Right kidney (tissue), 9 donors: ENCODE measurements around the gene HCRTR2.
"Not testable (repeated sequence)": the region's sequence is repeated elsewhere in the genome, so short reads cannot be mapped to it uniquely, and the experiment has no call there.

Experiments used
- DNase-seq: peaks from one replicate; pipeline ENCODE4 v3.0.0-alpha.2; 2016
- long read RNA-seq, 8 donors: transcript quantifications; one replicate each; lab custom pipeline, GENCODE V29; 2026

Gene HCRTR2
- long read RNA-seq, donor 1 = 0 reads
- long read RNA-seq, donor 2 = 0 reads
- long read RNA-seq, donor 3 = 0 reads
- long read RNA-seq, donor 4 = 0 reads
- long read RNA-seq, donor 5 = 0 reads
- long read RNA-seq, donor 6 = 0 reads
- long read RNA-seq, donor 7 = 0 reads
- long read RNA-seq, donor 8 = 0 reads

GRCh38 chr6:55174211-55175026 is at the start of gene HCRTR2:
Gene HCRTR2 (plus strand): TSS chr6:55174515. CDS start chr6:55174588, 73 bp downstream.
- peak; percentile 8 for DNase-seq

- DNase-seq = no peak
These were observed 43.5 kb upstream of the HCRTR2 start for GRCh38 chr6:55130806-55131324.

- no peak for DNase-seq
These were observed 42.7 kb upstream of the HCRTR2 start for GRCh38 chr6:55131616-55132015.

GRCh38 chr6:55136916-55137315 is 37.4 kb upstream of the HCRTR2 start:
- DNase-seq = no peak

- no peak for DNase-seq
These were observed 36.2 kb upstream of the HCRTR2 start for GRCh38 chr6:55137929-55138693.

- no peak for DNase-seq
These were observed 32.7 kb upstream of the HCRTR2 start for GRCh38 chr6:55141611-55142010.

- no peak for DNase-seq
These were observed 31.7 kb upstream of the HCRTR2 start for GRCh38 chr6:55142610-55143009.

GRCh38 chr6:55153284-55153683 is 21.0 kb upstream of the HCRTR2 start:
- DNase-seq = no peak

- not testable (repeated sequence) for DNase-seq
These were observed 15.5 kb upstream of the HCRTR2 start for GRCh38 chr6:55158784-55159183.

GRCh38 chr6:55167860-55168259 is 6.5 kb upstream of the HCRTR2 start:
- DNase-seq = no peak

- peak; percentile 1 for DNase-seq
These were observed 1.0 kb downstream of the HCRTR2 start for GRCh38 chr6:55175078-55176049.

GRCh38 chr6:55176958-55177357 is 2.6 kb downstream of the HCRTR2 start:
- no peak for DNase-seq

- DNase-seq = no peak
These were observed 5.9 kb downstream of the HCRTR2 start for GRCh38 chr6:55180258-55180657.

GRCh38 chr6:55182016-55182650 is 7.8 kb downstream of the HCRTR2 start:
- DNase-seq = no peak

- DNase-seq = no peak
These were observed 10.6 kb downstream of the HCRTR2 start for GRCh38 chr6:55184782-55185530.

- no peak for DNase-seq
These were observed 24.4 kb downstream of the HCRTR2 start for GRCh38 chr6:55198715-55199114.

- DNase-seq = no peak
These were observed 24.9 kb downstream of the HCRTR2 start for GRCh38 chr6:55199239-55199638.

GRCh38 chr6:55208478-55209458 is 34.5 kb downstream of the HCRTR2 start:
- DNase-seq = no peak

- DNase-seq = no peak
These were observed 36.6 kb downstream of the HCRTR2 start for GRCh38 chr6:55210952-55211351.
